Measurements from ENCODE around the gene NT5C3A.
"Not testable (repeated sequence)": the region's sequence is repeated elsewhere in the genome, so short reads cannot be mapped to it uniquely, and the experiment has no call there.

NT5C3A gene

DNA sequence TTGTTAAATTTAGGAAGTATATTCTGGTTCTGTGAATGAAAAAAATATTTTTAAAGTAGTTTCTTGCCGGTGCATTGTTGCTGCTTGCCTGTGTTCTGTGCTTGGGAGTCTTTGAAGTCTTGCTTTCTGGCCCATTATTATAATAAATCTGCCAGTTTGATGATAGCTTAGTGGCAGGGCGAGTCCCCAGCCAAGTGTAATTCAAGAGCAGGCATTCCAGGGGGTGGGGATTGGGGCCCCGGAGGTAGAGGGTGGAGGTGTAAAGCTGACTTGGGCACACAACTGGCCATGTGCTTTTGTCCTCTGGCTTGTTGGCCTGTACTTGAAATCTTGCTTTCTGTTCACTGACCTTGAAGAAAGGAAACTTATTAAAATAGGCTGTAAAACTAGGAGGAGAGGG, 90.6 kb downstream of the NT5C3A start:
- not testable (repeated sequence) for DNase-seq

DNA sequence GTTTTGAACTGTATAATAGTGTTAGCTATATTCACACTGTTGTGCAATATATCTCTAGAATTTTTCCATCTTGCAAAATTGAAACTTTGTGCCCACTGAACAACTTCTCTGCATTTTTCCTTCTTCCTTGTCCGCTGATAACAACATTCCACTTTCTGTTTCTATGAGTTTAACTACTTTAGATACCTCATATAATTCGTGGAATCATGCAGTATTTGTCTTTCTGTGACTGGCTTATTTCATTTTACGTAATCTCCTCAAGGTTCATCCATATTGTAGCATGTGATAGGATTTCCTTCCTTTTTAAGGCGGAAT, 95.4 kb downstream of the NT5C3A start:
- DNase-seq: not testable (repeated sequence)

- not testable (repeated sequence) for DNase-seq
These were observed 95.9 kb downstream of the NT5C3A start for GRCh38 chr7:32966489-32967267.

DNA sequence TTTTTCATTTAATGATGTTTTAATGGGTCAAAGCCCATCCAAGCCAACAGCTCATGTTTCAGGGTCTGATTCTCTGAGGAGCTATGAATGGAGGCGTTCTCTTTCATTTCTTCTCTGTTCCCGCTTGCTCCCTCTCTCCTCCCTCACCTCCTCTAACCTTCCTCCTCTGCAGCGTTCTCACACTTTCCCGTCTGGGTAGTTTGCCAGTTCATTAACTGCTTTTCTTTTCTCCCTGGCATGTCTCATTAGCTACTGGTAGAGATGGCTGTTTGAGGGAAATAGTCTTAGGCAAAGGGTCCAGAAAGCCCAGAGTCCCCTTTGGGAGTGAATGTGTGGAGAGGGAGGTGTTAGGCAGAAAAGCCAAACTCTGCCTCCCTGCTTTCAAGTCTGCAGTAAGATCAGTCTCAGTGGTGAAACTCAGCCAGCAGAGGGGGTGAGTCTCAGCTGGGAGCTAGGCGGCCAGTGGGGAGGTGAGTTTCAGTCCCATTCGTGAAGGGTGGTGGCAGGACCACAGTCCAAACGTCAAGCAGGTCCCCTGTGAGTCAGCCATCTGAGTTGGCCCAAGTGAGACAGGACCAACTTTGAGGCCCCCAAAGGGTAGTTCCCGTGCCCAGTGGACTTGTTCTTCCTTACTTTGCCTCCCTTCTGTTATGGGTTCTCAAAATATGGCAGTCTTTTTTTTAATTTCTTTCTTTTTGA, 98.0 kb downstream of the NT5C3A start:
- DNase-seq: not testable (repeated sequence)

Measured in CD4-positive, alpha-beta T cell treated with Interleukin-17A for 4 hours (primary cell).